ENCODE results near the gene FRRS1L. TPM values are rescaled to one million over a fixed set of nuclear protein-coding genes. Genes with fewer than 3 reads are reported as not detected.

Gene FRRS1L
- total and polyA plus RNA-seq, 2 of the 4 experiments (the other 2 are of a cell fraction) = under 0.01 to 0.05 TPM

DNA sequence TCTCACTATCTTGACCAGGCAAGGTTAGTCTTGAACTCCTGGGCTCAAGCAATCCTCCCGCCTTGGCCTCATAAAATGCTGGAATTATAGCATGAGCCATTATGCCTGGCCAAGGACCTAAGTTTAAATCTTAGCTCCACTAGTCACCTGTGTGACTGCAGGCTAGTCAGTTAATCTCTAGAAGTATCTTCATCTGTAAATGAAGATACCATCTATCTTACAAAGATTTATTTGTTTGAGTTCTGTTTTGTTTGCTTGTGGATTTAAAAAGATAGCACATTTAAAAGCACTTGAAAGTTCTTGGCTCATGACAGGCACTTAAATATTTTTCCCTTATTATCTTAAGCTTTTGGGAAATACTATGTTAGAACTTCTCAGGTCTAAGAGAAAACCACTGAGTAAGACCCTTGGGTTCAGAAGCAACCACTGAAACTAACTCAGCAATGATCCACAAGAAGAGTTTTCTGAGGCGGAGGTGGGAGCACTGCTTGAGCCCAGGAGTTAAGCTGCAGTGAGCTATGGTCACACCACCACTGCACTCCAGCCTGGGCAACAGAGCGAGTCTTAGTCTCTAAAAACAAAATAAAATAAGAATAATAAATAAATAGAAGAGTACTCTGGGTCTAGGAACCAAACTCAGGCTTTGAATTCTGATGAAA lies 66.4 kb downstream of the FRRS1L start:
- H2BK120ac ChIP-seq (ENCODE audit: low read depth, low read length) = no peak overlapping the region
- TF ChIP-seq RFX5 (IDR thresholded peaks at IDR 0.05; ENCODE audit: low read depth, low read length) = no peak
- no peak for TF ChIP-seq POLR2A (IDR thresholded peaks at IDR 0.05; ENCODE audit: low read depth, low read length)
- no peak for TF ChIP-seq RAD21 (IDR thresholded peaks at IDR 0.05; ENCODE audit: low read length)
- no peak for TF ChIP-seq BHLHE40 (IDR thresholded peaks at IDR 0.05; ENCODE audit: low read depth, low read length)
- TF ChIP-seq SMC3 (IDR thresholded peaks at IDR 0.05; ENCODE audit: low read depth, low read length) = no peak
- TF ChIP-seq USF2 (IDR thresholded peaks at IDR 0.05; ENCODE audit: low read depth, low read length) = no peak
- TF ChIP-seq MAFK (IDR thresholded peaks at IDR 0.05; ENCODE audit: low read depth, low read length) = no peak
- no peak for TF ChIP-seq NFE2L2 (IDR thresholded peaks at IDR 0.05; ENCODE audit: low read depth, low read length)
- no peak for TF ChIP-seq RCOR1 (IDR thresholded peaks at IDR 0.05; ENCODE audit: insufficient replicate concordance, low read length)
- no peak for TF ChIP-seq MXI1 (IDR thresholded peaks at IDR 0.05; ENCODE audit: borderline replicate concordance, low read depth, low read length)
- TF ChIP-seq FOS (IDR thresholded peaks at IDR 0.05; ENCODE audit: low read depth, low read length) = no peak
- TF ChIP-seq ELK1 (IDR thresholded peaks at IDR 0.05; ENCODE audit: borderline replicate concordance, low read depth, low read length) = no peak
- no peak for TF ChIP-seq CHD1 (IDR thresholded peaks at IDR 0.05; ENCODE audit: low read depth, low read length)
- no peak for TF ChIP-seq MAZ (IDR thresholded peaks at IDR 0.05; ENCODE audit: borderline replicate concordance, low read depth, low read length)
- no peak for TF ChIP-seq CTCF (conservative IDR thresholded peaks at IDR 0.05; ENCODE audit: low read depth, low read length)
- TF ChIP-seq CEBPB (IDR thresholded peaks at IDR 0.05; ENCODE audit: low read depth, low read length) = no peak
- no TSS peak for BruUV-seq (replicated peaks)
- H4K8ac ChIP-seq (ENCODE audit: low read depth in 2 of 2, low read length in 2 of 2) = no peak overlapping the region
- ChIA-PET POLR2A (ENCODE audit: unreplicated experiment) (no interaction called here), CTCF (interaction anchor here (1.2 kb wide), 1 partner anchor 15 kb away, joined by 3 read pairs; no protein-coding TSS in a partner anchor)
- no peak overlapping the region for H3K23ac ChIP-seq (ENCODE audit: low read depth, low read length)
- H2BK5ac ChIP-seq (ENCODE audit: low read depth, low read length, poor library complexity, severe bottlenecking) = no peak overlapping the region
- no peak overlapping the region for H3K4me2 ChIP-seq (ENCODE audit: low read depth, low read length)
- no peak overlapping the region for H4K91ac ChIP-seq (ENCODE audit: insufficient read depth, low read depth, low read length)
- H3K27ac ChIP-seq (ENCODE audit: insufficient read depth, low read length) = no peak overlapping the region
- H3K36me3 ChIP-seq (ENCODE audit: control insufficient read depth, insufficient read depth, low read length) = peaks cover 2% of the 10 kb centered on the region
- no peak overlapping the region for H3K9ac ChIP-seq (ENCODE audit: low read depth, low read length)
- H2AFZ ChIP-seq (replicated peaks; ENCODE audit: low read length, poor library complexity) = no peak overlapping the region
- no peaks in the 10 kb centered on the region for H3K27me3 ChIP-seq (ENCODE audit: control insufficient read depth, insufficient read depth, low read length)
- peaks cover 36 to 67% of the 10 kb centered on the region in 2 experiments for H3K79me1 ChIP-seq (ENCODE audit: low read depth in 1 of 2, low read length in 2 of 2)
- intact Hi-C loops (cut with micrococcal nuclease) = no loop called here
- no peak overlapping the region for H2AK9ac ChIP-seq (replicated peaks; ENCODE audit: low read depth, low read length, poor library complexity)
- no peak overlapping the region for H4K5ac ChIP-seq (ENCODE audit: low read depth, low read length)
- H3K4me1 ChIP-seq (ENCODE audit: control insufficient read depth, insufficient read depth, low read length) = peaks cover 18% of the 10 kb centered on the region
- H3K56ac ChIP-seq (ENCODE audit: extremely low read depth, insufficient read depth, low read length) = no peak overlapping the region
- H2AK5ac ChIP-seq (ENCODE audit: low read depth, low read length) = no peak overlapping the region
- H4K20me1 ChIP-seq (ENCODE audit: insufficient read depth, low read length) = peaks cover 22% of the 10 kb centered on the region
- no peak overlapping the region for H2BK20ac ChIP-seq (ENCODE audit: low read depth, low read length)
- H3K4ac ChIP-seq (ENCODE audit: low read depth, low read length) = no peak overlapping the region
- H3K14ac ChIP-seq (replicated peaks; ENCODE audit: low read depth, low read length) = no peak overlapping the region
- ATAC-seq (ENCODE audit: low read depth) (no peak), DNase-seq (no peak)
- no peak overlapping the region for H3K4me3 ChIP-seq (ENCODE audit: insufficient read depth, low read depth, low read length)
- H3K18ac ChIP-seq (ENCODE audit: low read depth, low read length) = peak overlapping the region; percentile 28; the same call in 1 of the 2 replicates
- in situ Hi-C loops (cut with MboI; ENCODE audit: low sequenced_read_pairs) = loop anchor here (10.0 kb wide), 1 partner anchor 64 kb away; the partner anchor contains the start of gene FRRS1L
- WGBS, 2 experiments (ENCODE audit: extremely low coverage in 2 of 2, insufficient read length in 1 of 2) = no CpG with 5 or more reads among the region's 3 CpGs
- H2BK15ac ChIP-seq (ENCODE audit: low read depth, low read length) = no peak overlapping the region
- H3K9me3 ChIP-seq (ENCODE audit: control insufficient read depth, insufficient read depth, low read length) = no peaks in the 10 kb centered on the region
- peaks cover 21% of the 10 kb centered on the region for H3K9me1 ChIP-seq (ENCODE audit: insufficient read depth, low read length)
- dilution Hi-C loops (cut with HindIII; ENCODE audit: low sequenced_read_pairs, unreplicated experiment) = no loop called here

Measured in IMR-90 (cell line).